HG03565 (cell line): ENCODE results near the gene C12orf42.
"Not testable (repeated sequence)": the region's sequence is repeated elsewhere in the genome, so short reads cannot be mapped to it uniquely, and the experiment has no call there.

ENCODE experiments used
- ATAC-seq: cut with Tn5 transposase; IDR thresholded peaks from one replicate; pipeline ENCODE4 v1.9.1; 2021; ENCODE audit warnings: mild to moderate bottlenecking, moderate library complexity; ENCODE audit not compliant: unreplicated experiment

The C12orf42 gene

DNA sequence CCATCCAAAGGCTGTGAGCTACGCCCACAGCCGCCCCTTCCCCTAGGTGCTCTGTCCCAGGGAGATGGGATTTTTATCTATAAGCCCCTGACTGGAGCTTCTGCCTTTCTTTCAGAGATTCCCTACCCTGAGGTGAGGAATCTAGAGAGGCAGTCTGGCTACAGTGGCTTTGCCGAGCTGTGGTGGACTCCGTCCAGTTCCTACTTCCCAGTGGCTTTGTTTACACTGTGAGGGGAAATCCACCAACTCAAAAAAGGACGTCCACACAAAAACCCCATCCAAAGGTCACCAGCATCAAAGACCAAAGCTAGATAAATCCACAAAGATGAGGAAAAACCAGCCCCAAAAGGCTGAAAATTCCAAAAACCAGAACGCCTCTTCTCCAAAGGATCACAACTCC lies 70.1 kb downstream of the C12orf42 start:
- ATAC-seq = not testable (repeated sequence)

- not testable (repeated sequence) for ATAC-seq
Measured at GRCh38 chr12:103424849-103425586, 70.8 kb downstream of the C12orf42 start.

DNA sequence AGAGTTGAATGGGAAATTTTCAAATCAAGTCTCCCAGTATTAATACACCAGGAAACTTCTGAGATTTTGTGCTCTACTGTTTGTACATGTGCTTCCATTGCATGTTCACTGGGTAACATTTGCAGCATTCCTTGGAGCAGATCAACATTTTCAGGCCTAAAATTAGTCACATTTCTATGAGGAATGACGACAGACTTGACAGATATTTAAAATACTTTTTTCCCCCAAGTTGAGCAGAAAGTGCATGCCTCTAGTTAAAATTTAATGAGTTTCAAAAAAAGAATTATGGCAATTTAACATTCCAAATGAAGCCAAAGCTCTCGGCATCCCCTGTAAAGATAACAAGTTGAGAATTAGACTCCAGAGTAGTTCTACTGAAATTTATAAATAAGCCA lies 72.3 kb downstream of the C12orf42 start:
- no peak for ATAC-seq

DNA sequence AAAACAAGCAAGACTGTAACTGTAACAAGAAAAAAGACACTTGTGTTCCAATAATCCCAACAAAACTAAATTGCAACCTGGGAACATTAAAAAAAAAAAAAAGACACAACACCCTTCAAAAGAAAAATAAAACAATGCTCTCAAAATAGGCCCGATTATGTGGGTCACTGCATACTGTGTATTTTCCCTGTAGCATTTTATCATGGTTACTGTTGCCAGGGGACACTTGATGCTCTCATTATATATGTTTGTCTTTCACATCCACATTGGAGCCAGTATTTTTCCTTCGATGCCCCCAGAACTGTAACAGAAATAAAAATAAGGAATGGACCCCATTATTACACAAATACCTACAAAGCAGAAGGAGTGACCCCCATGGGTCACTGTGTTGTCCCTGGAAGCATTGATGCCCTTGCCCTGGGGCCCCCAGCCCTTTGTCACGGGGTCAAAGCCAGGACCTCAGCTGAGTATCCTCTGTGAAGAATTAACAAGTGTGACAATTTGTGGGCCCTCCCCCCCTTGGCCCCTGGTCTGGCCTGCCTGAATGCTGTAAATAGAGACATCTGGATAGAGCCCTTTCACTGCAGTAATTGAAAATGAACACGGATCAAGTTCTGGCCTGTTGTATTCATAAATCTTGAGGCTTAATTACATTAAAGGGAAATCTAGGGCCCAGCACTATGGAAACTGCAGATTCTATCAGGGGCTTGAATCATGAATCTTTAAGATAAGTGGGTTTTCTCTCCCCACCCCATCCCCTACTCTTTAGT lies 72.8 kb downstream of the C12orf42 start:
- ATAC-seq = no peak

GRCh38 chr12:103422328-103422727 lies 73.4 kb downstream of the C12orf42 start:
- no peak for ATAC-seq

GRCh38 chr12:103421402-103421801 lies 74.4 kb downstream of the C12orf42 start:
- no peak for ATAC-seq

DNA sequence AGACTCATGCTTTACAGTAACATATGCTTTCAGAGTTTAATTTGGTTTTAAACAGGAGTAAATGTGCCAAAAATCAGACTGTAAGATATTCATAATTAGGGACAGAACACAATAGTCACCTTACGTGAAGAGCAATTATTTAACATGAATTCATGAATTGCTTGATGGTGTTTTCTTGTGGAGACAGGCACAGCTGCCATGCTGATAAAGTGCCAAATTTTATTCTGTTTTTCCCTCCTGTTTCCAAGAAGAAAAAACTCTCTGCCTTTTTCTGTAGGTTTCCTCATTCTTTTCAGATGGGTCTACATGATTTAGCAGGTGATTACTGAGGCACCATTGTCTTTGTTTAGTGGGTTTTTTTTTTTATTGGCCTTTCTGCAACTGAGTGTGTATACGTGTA lies 80.1 kb downstream of the C12orf42 start:
- no peak for ATAC-seq

DNA sequence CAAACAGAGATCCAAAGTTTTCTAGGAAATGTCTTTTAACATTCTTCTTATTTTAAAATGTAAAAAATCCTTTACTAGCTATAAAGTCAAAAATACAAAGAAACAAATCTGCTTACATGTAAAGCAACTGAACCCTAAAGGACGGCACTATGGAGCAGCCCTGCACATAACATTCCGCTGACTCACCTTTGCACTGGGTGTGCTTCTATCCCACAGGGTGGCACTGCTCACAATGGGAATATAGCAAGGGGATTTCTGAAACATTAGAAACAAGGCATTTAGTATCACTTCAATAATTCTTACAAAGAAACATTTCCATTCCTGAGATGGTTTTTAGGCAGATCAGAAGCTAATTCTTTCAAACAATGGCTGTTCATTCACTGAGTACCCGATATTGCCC lies 94.3 kb downstream of the C12orf42 start:
- no peak for ATAC-seq

- no peak for ATAC-seq
Measured at GRCh38 chr12:103399986-103400385, 95.8 kb downstream of the C12orf42 start.

DNA sequence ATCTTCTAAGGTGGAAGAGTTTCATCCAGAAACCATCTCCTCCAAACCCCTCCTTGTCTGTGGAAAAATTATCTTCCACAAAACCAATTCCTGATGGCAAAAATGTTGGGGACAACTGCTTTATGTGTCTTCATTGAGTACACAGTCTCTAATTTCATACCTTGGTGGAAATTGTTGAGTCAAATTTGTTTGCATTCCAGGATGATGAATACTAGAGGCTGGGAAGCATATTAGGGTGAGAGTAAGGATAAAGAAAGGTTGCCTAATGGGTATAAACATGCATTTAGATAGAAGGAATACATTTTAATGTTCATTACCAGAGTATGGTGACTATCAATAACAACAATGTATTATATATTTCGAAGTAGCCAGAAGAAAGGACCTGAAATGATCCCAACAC lies 98.2 kb downstream of the C12orf42 start:
- ATAC-seq = no peak

GRCh38 chr12:103392722-103393121 lies 103.0 kb downstream of the C12orf42 start:
- ATAC-seq = peak; percentile 79

DNA sequence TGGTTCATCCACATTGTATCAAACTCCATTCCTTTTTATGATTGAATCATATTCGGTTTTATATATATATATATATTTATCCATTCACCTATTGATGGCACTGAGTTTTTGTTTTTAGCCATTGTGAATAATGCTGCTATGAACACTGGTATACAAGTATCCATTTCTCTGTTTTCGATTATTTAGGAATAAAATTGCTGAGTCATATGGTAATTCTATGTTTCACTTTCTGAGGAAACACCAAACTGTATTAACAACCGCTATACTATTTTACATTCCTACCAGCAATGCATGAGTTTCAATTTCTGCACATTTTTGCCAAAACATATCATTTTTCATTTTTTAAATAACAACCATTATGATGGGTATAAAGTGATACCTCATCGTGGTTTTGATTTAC lies 104.7 kb downstream of the C12orf42 start:
- ATAC-seq = no peak

DNA sequence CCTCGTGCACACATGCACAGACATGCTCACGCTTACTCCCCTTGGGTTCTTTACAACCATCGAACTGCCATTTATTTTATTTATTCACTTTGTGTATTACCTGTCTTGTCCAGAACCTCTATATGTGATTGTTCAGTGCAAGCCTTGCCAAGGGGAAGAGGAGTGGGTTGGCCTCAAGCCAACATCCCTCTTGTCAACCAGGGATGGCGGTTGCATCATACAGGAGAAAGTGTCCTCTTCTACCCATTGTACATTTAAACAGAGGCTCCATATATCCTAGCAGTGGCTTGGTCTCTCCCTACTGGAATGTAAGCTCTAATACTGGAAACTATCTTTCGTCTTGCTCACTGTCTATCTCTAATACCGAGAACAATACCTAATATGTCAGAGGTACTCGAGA lies 108.4 kb downstream of the C12orf42 start:
- no peak for ATAC-seq

DNA sequence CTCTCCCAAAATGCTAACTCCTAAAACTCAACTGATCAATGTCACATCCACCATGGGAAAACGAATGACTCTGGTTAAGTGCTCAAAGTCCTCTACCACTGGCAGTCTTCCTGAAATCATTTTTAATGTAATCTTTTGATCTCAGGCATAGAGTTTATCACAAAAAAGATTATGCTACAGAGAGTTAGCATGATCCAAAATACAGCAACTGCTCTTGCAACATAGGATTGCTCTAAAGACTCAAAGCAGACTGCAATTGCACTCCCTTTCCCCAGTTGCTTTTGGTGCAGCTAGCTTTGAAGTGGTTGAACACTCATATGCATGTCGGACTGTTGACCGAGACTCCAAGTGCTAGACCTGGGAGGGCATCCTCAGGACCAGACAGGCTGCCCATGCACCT lies 109.3 kb downstream of the C12orf42 start:
- no peak for ATAC-seq

DNA sequence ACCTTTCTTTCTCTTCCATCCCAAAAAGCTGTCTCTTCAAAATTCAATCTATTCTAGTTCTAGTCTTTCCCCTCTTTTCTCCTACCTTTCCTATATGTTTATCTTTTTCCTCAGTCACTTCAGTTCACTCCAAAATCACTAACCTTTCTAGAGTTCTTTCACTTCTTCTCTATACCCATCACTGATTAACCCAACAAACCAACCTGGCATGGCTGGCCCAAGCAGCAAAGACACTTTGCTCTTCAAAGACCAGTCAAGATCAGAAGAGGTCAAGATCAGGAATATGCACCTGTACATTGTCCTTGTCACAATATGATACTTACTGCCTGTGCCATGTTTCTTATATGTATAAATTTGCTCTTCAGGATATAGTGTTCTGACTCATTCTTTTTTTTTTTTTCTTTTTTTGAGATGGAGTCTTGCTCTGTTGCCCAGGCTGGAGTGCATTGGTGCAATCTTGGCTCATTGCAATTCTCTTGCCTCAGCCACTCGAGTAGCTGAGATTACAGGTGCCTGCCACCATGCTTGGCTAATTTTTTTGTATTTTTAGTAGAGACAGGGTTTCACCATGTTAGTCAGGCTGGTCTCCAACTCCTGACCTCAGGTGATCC lies 112.9 kb downstream of the C12orf42 start:
- ATAC-seq = no peak

DNA sequence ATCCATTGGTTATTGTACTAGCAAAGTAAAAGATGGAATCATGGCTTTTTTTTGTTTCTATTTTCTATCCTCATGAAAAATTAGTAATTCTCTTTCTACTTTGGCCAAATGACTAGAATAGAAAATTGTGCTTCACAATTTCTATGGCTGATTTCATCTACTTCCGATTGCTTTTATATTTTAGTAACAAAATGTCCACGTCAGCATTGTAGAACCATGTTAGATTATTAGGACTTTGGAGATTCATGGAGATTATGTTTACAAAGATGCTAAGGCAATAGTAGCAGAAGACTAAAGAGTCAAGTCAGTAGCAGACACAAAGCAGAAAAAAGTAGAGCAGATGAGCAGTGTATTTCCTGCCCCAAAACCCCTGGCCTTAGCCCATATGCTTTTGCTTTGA lies 113.6 kb downstream of the C12orf42 start:
- no peak for ATAC-seq

GRCh38 chr12:103379670-103380069 lies 116.1 kb downstream of the C12orf42 start:
- no peak for ATAC-seq

DNA sequence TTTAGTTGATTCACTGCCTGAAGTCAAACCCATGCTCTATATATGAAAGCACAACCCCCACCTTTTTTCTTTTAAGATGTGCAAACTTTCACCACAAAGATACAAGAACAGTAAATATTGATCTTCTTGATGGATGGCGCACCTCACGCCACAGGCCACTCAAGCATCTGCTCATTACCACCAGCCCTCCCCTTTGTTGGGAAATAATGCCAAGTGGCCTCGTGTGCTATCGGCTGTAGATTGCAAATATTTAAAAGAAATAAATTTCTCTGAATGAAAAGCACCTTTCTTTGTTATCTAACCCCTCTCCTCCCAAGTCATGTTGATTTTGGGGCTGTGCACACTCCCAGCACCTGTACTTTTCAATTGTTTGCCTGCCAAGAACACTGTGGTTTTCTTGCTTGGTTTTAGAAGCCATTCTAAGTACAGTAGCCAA lies 122.7 kb downstream of the C12orf42 start:
- ATAC-seq = no peak

- ATAC-seq = peak; percentile 83
Measured at GRCh38 chr12:103369929-103370328, 125.8 kb downstream of the C12orf42 start.

GRCh38 chr12:103368167-103368566 lies 127.6 kb downstream of the C12orf42 start:
- ATAC-seq = no peak

GRCh38 chr12:103354403-103354802 lies 141.4 kb downstream of the C12orf42 start:
- ATAC-seq = no peak

DNA sequence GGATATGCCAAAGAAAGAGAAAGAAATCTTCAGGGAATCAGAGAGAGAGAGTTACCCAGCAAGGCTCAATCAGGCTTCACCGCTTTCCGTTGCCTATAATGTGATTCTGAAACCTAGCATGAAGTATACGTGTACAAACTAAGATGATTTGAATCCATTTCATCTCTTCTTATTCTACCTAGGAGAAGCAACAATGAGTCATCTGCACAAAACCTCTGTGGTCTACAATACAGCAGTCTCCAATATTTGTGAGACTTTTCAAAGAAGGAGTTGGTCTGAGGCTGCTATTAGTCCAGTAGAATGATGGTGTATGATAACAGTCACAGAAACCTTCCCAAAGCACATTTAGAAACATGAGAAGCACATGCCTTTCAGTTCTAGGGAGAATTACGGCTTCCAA lies 141.9 kb downstream of the C12orf42 start:
- ATAC-seq = no peak
